GM18507 (cell line): ENCODE data around the gene GPER1.

ENCODE experiments used
- DNase-seq: peaks from one replicate; pipeline ENCODE4 v3.0.0; 2011; ENCODE audit warnings: low read depth; ENCODE audit not compliant: insufficient read length; ENCODE audit errors: extremely low spot score
- FAIRE-seq: peaks from 2 replicates; lab custom pipeline; 2011; peaks lifted over from hg19 to GRCh38; lab: Jason Lieb, UNC

GPER1 gene

GRCh38 chr7:1085266-1085665, 2.6 kb upstream of the GPER1 start:
- FAIRE-seq (no peak), DNase-seq (no peak)

- DNase-seq = no peak
- no peak for FAIRE-seq
Observed at GRCh38 chr7:1085910-1086421, 1.9 kb upstream of the GPER1 start.

DNA sequence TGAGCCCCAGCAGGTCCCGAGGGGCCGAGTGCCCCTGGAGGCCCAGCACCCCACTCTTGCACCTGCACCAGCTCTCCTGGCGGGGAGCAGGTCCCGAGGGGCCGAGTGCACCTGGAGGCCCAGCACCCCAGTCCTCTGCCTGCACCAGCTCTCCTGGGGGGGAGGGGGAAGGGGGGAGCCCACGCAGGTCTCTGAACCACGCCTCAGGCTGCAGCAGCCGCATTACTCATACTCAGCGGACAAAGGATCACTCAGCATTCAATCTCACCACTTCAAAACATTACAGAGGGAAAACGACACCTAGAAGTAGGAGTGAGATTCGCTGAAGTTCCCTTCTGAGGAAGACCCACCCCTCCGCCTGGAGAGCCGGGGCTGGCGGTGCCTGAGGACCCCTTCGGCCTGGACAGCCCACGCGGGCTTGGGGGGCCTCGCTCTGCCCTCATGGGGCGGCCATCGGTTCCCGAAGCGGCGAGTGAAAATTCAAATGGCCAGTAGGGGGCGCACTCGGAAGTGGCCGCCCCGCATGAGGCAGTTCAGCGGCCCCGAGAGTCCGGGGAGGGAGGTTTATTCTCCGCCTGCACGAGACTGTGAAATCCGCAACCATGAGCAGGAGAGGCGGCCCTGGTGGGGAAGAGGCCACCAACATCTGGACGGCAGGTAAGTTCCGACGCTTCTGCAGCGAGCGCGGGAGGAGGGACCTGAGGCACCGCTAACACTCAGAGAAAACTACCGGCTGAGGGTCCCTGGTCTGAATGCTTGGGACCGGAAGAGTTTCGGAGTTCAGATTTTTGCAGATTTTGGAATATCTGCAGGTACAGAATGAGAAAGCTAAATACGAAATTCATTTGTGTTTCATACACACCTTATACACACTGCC, 1.1 kb upstream of the GPER1 start:
- DNase-seq (peak; percentile 79), FAIRE-seq (peak; percentile 75)

DNA sequence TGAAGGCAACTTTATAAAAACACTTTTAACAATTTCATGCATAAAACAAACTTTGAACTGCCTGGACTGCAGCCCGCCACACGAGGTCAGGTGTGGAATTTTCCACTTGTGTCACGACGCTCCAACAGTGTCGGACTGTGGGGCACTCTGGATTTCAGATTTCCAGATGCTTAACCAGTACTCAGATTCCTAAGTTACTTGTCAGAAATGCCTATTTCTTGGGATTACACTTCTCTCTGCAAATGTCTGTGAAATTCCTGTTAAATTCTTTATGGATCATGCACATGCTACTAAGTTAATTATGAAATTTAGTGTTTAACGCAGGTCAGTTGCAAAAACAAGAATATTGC, 473 bp upstream of the GPER1 start:
- FAIRE-seq (no peak), DNase-seq (no peak)

- DNase-seq (no peak), FAIRE-seq (no peak)
Observed at GRCh38 chr7:1090236-1090635, 2.3 kb downstream of the GPER1 start.

DNA sequence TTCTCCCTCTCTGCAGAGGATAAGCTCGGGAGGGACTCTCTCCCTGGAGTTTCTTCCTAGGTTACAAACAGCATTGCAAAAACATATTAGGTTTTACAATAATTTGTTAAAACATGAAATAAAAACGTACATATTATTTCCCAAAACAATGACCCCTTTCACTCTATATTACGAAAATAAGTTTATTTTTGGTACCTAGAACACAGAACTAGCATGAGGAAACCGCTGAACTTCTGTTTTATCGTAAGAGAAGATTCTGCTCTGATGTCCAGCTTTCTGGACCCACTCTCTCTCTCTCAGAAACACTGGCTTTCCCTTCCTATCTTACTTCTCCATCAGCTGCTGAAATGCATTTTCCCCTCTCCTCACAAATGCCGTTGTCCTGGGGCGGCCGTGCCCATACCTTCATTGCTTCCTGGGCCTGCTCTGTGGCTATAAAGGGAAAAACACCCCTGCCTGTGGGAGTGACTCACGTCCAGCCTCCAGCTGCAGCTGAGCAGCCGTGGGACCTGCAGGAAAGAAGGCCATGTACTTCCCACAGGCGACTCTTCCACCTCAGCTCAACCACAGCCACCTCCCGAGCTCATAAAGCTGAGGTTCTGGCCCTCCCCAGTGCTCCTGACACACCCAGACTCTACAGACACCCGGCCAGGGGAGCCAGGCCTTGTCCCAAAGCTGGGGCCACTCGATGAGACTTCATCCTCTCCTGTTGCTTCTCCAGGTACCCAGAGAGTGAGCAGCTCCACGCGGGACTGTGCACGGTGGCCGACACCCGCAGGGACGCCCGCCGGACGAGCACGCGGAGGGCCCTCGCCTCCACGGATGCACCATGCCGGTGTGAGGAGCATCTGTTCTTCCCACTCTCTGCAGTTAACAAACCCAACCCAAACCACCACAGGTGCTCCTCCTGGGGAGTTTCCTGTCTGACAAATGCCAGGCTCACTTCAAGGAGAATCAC, 3.1 kb downstream of the GPER1 start:
- no peak for FAIRE-seq
- no peak for DNase-seq

- FAIRE-seq (no peak), DNase-seq (no peak)
Observed at GRCh38 chr7:1091644-1092027, 3.7 kb downstream of the GPER1 start.

DNA sequence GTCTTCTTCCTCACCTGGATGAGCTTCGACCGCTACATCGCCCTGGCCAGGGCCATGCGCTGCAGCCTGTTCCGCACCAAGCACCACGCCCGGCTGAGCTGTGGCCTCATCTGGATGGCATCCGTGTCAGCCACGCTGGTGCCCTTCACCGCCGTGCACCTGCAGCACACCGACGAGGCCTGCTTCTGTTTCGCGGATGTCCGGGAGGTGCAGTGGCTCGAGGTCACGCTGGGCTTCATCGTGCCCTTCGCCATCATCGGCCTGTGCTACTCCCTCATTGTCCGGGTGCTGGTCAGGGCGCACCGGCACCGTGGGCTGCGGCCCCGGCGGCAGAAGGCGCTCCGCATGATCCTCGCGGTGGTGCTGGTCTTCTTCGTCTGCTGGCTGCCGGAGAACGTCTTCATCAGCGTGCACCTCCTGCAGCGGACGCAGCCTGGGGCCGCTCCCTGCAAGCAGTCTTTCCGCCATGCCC, 4.3 kb downstream of the GPER1 start:
- FAIRE-seq (no peak), DNase-seq (no peak)

- DNase-seq (no peak), FAIRE-seq (no peak)
Observed at GRCh38 chr7:1092806-1093501, 5.0 kb downstream of the GPER1 start.

DNA sequence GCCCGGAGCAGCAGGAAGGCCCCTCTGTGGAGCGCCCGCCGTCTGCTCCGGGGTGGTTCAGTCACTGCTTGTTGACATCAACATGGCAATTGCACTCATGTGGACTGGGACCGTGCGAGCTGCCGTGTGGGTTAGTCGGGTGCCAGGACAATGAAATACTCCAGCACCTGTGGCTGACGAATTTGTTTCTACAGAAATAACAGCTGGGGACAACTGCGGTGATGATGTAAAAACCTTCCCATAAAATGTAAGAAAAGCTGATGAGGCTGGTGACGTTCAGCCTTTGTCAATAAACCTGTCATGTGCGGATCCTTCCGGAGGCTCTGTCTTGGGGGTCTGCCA, 5.6 kb downstream of the GPER1 start:
- DNase-seq (no peak), FAIRE-seq (no peak)

- FAIRE-seq = no peak
- DNase-seq = no peak
Observed at GRCh38 chr7:1093916-1094508, 6.1 kb downstream of the GPER1 start.

- DNase-seq (no peak), FAIRE-seq (no peak)
Observed at GRCh38 chr7:1094870-1095269, 7.0 kb downstream of the GPER1 start.

GRCh38 chr7:1095621-1096155, 7.8 kb downstream of the GPER1 start:
- DNase-seq (no peak), FAIRE-seq (no peak)

GRCh38 chr7:1096156-1097119, 8.5 kb downstream of the GPER1 start:
- FAIRE-seq = no peak
- DNase-seq = no peak

DNA sequence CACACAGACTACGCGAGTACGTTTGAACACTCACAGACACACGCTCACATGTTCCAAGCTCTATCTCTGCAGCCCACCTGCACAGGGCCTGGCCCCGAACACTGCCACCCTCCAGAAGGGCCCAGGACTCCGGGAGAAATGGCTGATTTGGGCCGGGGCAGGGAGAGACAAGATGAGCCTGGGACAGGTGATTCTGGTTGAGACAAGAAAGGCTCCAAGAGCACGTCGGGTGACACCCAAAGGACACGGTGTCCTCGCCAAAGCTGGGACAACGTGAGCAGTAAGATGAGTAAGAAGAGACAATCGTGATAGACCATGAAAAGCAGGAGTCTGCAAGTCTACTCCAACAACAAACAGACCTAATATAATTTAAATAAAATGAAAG, 9.2 kb downstream of the GPER1 start:
- DNase-seq = no peak
- FAIRE-seq = no peak

GRCh38 chr7:1098243-1099153, 10.6 kb downstream of the GPER1 start:
- FAIRE-seq (no peak), DNase-seq (no peak)

DNA sequence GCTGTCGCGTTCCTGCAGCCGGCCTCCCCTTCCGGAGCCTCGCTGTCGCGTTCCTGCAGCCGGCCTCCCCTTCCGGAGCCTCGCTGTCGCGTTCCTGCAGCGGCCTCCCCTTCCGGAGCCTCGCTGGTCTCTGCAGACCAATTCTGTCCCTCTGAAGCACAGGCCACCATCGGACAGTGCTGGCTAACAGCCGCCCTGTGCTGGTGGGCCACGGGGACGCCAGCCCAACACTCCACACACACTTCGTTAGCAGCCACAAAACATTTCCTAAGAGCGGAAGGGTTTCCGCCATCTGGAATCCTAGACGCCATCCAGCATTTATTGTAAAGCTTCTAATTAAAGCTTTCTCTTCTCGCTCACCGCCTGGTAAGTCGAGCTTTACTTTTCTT, 11.2 kb downstream of the GPER1 start:
- FAIRE-seq (no peak), DNase-seq (no peak)
